Stimulated activated CD8-positive, alpha-beta memory T cell treated with anti-CD3 and anti-CD28 coated beads, Interleukin-15, amount 100 ng/mL, for 48 hours (primary cell): ENCODE measurements around the gene CHCHD6.

Experiments
- DNase-seq, 2 donors: peaks; one replicate each; pipeline ENCODE4 v3.0.0-alpha.2; 2020; ENCODE audit warnings: low read depth in 2 of 2

The CHCHD6 gene

GRCh38 chr3:126959136-126959920, 255.3 kb downstream of the CHCHD6 start:
- no peak for DNase-seq

- no peak for DNase-seq
These were observed 256.0 kb downstream of the CHCHD6 start for GRCh38 chr3:126959921-126960603.

GRCh38 chr3:126960604-126960995, 256.6 kb downstream of the CHCHD6 start:
- DNase-seq, result no peak

GRCh38 chr3:126961191-126961790, 257.3 kb downstream of the CHCHD6 start:
- DNase-seq, result no peak

GRCh38 chr3:126961791-126962461, 257.9 kb downstream of the CHCHD6 start:
- no peak for DNase-seq

GRCh38 chr3:126962756-126963155, 258.7 kb downstream of the CHCHD6 start:
- DNase-seq, result no peak

- no peak for DNase-seq
These were observed 259.5 kb downstream of the CHCHD6 start for GRCh38 chr3:126963261-126964190.

- DNase-seq, result no peak
These were observed 260.2 kb downstream of the CHCHD6 start for GRCh38 chr3:126964261-126964660.

GRCh38 chr3:126964950-126965349, 260.9 kb downstream of the CHCHD6 start:
- DNase-seq, result no peak

- no peak for DNase-seq
These were observed 261.6 kb downstream of the CHCHD6 start for GRCh38 chr3:126965526-126966080.

- DNase-seq, result no peak
These were observed 263.3 kb downstream of the CHCHD6 start for GRCh38 chr3:126967386-126967785.

- no peak for DNase-seq
These were observed 264.7 kb downstream of the CHCHD6 start for GRCh38 chr3:126968391-126969390.

GRCh38 chr3:126969586-126969985, 265.5 kb downstream of the CHCHD6 start:
- no peak for DNase-seq

GRCh38 chr3:126970101-126970500, 266.1 kb downstream of the CHCHD6 start:
- no peak for DNase-seq

GRCh38 chr3:126970921-126971320, 266.9 kb downstream of the CHCHD6 start:
- DNase-seq, result no peak

- DNase-seq, result no peak
These were observed 267.9 kb downstream of the CHCHD6 start for GRCh38 chr3:126971891-126972351.

GRCh38 chr3:126972866-126973265, 268.8 kb downstream of the CHCHD6 start:
- no peak for DNase-seq

GRCh38 chr3:126973814-126974213, 269.8 kb downstream of the CHCHD6 start:
- DNase-seq, result no peak

GRCh38 chr3:126974756-126975155, 270.7 kb downstream of the CHCHD6 start:
- DNase-seq, result no peak

- DNase-seq, result no peak
These were observed 272.9 kb downstream of the CHCHD6 start for GRCh38 chr3:126976906-126977305.
